ENCODE data around the gene BHLHE40. TPM values are rescaled to one million over a fixed set of nuclear protein-coding genes. Genes with fewer than 3 reads are reported as not detected.

Gene BHLHE40
- total RNA-seq, 2 donors from 2014 or later, result 40.8 to 74.0 TPM

- ATAC-seq (no peak), DNase-seq (no peak)
- intact Hi-C loops (cut with DNase I, micrococcal nuclease), result no loop called here
Measured at GRCh38 chr3:4994823-4995499, 15.7 kb downstream of the BHLHE40 start.

GRCh38 chr3:4995500-4996053, 16.3 kb downstream of the BHLHE40 start:
- no peak for DNase-seq

GRCh38 chr3:4996223-4996765, 17.1 kb downstream of the BHLHE40 start:
- intact Hi-C loops (cut with DNase I, micrococcal nuclease), result no loop called here
- ATAC-seq, result no peak
- no peak for DNase-seq

More at GRCh38 chr3:4995500-4996053, 16.3 kb downstream of the BHLHE40 start:
- intact Hi-C loops (cut with DNase I, micrococcal nuclease), result no loop called here
- no peak for ATAC-seq

- DNase-seq (no peak), ATAC-seq (peak; percentile 76)
- intact Hi-C loops (cut with DNase I, micrococcal nuclease), result no loop called here
Measured at GRCh38 chr3:4996771-4997291, 17.6 kb downstream of the BHLHE40 start.

GRCh38 chr3:4997946-4998345, 18.7 kb downstream of the BHLHE40 start:
- ATAC-seq (no peak), DNase-seq (no peak)
- intact Hi-C loops (cut with DNase I, micrococcal nuclease), result no loop called here

- intact Hi-C loops (cut with DNase I, micrococcal nuclease), result no loop called here
- DNase-seq, result no peak
- no peak for ATAC-seq
Measured at GRCh38 chr3:4999531-5000184, 20.4 kb downstream of the BHLHE40 start.

GRCh38 chr3:5001135-5001534, 21.9 kb downstream of the BHLHE40 start:
- intact Hi-C loops (cut with DNase I, micrococcal nuclease), result no loop called here
- ATAC-seq (peak; percentile 44), DNase-seq (no peak)

- DNase-seq (no peak), ATAC-seq (no peak)
- intact Hi-C loops (cut with DNase I, micrococcal nuclease), result no loop called here
Measured at GRCh38 chr3:5001805-5002173, 22.6 kb downstream of the BHLHE40 start.

- ATAC-seq, result no peak
- intact Hi-C loops (cut with DNase I, micrococcal nuclease), result no loop called here
- no peak for DNase-seq
Measured at GRCh38 chr3:5002174-5002870, 23.1 kb downstream of the BHLHE40 start.

GRCh38 chr3:5002871-5003247, 23.6 kb downstream of the BHLHE40 start:
- intact Hi-C loops (cut with DNase I, micrococcal nuclease), result no loop called here
- ATAC-seq, result no peak
- DNase-seq, result no peak

- ATAC-seq (no peak), DNase-seq (no peak)
- intact Hi-C loops (cut with DNase I, micrococcal nuclease), result no loop called here
Measured at GRCh38 chr3:5004319-5005152, 25.3 kb downstream of the BHLHE40 start.

GRCh38 chr3:5005367-5005766, 26.1 kb downstream of the BHLHE40 start:
- intact Hi-C loops (cut with DNase I, micrococcal nuclease), result no loop called here
- ATAC-seq, result peak; percentile 85
- peak in 1 of 2 donors; percentile 49 for DNase-seq

GRCh38 chr3:5006755-5007202, 27.5 kb downstream of the BHLHE40 start:
- intact Hi-C loops (cut with DNase I, micrococcal nuclease), result no loop called here
- ATAC-seq (no peak), DNase-seq (no peak)

- no peak for ATAC-seq
Measured at GRCh38 chr3:5007873-5008272, 28.6 kb downstream of the BHLHE40 start.

GRCh38 chr3:5009506-5010109, 30.4 kb downstream of the BHLHE40 start:
- intact Hi-C loops (cut with DNase I, micrococcal nuclease), result no loop called here
- DNase-seq, result no peak
- no peak for ATAC-seq

More at GRCh38 chr3:5007873-5008272, 28.6 kb downstream of the BHLHE40 start:
- intact Hi-C loops (cut with DNase I, micrococcal nuclease), result no loop called here
- no peak for DNase-seq

- DNase-seq, result no peak
- intact Hi-C loops (cut with DNase I, micrococcal nuclease), result no loop called here
- ATAC-seq, result no peak
Measured at GRCh38 chr3:5010140-5010539, 30.9 kb downstream of the BHLHE40 start.

- peak; percentile 72 for ATAC-seq
- DNase-seq, result peak in 1 of 2 donors; percentile 57
- intact Hi-C loops (cut with DNase I, micrococcal nuclease), result no loop called here
Measured at GRCh38 chr3:5010706-5011554, 31.7 kb downstream of the BHLHE40 start.
